ENCODE data around the gene VPS33A. TPM values are rescaled to one million over a fixed set of nuclear protein-coding genes. Genes with fewer than 3 reads are reported as not detected.

VPS33A gene
- total and polyA plus RNA-seq, 2 donors (not counting 1 experiment from before 2014, with no cell fraction given) = 15.4 to 22.3 TPM

DNA sequence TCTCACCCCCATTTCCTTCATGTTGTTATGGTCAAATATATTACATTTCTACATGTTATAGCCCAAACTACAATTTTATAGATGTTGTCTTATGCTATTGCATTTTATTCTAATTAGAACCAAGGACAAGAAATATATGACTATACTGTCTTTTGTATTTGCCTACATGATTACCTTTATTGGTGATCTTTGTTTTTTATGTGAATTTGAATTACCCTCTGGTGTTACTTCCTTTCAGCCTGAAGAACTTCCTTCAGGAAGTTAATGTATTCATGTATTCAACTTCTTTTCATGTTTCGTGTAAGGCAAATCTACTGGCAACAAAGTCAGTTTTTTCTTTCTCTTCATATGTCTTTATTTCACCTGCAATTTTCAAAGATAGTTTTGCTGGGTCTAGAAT, 71.5 kb downstream of the VPS33A start:
- Histone ChIP-seq H3K4me3 (replicated peaks in 1 of 4; ENCODE audit: control extremely low read depth in 1 of 4, insufficient read depth in 1 of 4, low read depth in 3 of 4, low read length in 4 of 4) (no peak overlapping the region), H3K27ac (ENCODE audit: insufficient read depth, low read length) (no peak overlapping the region), H4K20me1 (ENCODE audit: control insufficient read depth, extremely low read depth, insufficient read depth, low read length) (no peaks in the 10 kb centered on the region), H3K4me2 (ENCODE audit: extremely low read depth, insufficient read depth, low read length) (no peak overlapping the region), H3K27me3 (ENCODE audit: control insufficient read depth, insufficient read depth, low read length) (no peaks in the 10 kb centered on the region), H3K36me3 (ENCODE audit: control insufficient read depth, insufficient read depth, low read length) (no peaks in the 10 kb centered on the region), H2AFZ (ENCODE audit: low read length) (no peak overlapping the region), H3K9me3 (ENCODE audit: control insufficient read depth, insufficient read depth, low read depth, low read length) (no peaks in the 10 kb centered on the region), H3K4me1 (ENCODE audit: control insufficient read depth, extremely low read depth, insufficient read depth, low read length) (no peaks in the 10 kb centered on the region), H3K79me2 (ENCODE audit: control insufficient read depth, insufficient read depth, low read length) (no peaks in the 10 kb centered on the region), H3K9ac (ENCODE audit: insufficient read depth, low read length) (no peak overlapping the region)
- DNase-seq (ENCODE audit: low read depth in 2 of 2) = no peak
- TF ChIP-seq EZH2 (IDR thresholded peaks at IDR 0.05; ENCODE audit: low read length, missing control alignments) = no peak
- TF ChIP-seq, protein P1, sequence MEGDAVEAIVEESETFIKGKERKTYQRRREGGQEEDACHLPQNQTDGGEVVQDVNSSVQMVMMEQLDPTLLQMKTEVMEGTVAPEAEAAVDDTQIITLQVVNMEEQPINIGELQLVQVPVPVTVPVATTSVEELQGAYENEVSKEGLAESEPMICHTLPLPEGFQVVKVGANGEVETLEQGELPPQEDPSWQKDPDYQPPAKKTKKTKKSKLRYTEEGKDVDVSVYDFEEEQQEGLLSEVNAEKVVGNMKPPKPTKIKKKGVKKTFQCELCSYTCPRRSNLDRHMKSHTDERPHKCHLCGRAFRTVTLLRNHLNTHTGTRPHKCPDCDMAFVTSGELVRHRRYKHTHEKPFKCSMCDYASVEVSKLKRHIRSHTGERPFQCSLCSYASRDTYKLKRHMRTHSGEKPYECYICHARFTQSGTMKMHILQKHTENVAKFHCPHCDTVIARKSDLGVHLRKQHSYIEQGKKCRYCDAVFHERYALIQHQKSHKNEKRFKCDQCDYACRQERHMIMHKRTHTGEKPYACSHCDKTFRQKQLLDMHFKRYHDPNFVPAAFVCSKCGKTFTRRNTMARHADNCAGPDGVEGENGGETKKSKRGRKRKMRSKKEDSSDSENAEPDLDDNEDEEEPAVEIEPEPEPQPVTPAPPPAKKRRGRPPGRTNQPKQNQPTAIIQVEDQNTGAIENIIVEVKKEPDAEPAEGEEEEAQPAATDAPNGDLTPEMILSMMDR (conservative IDR thresholded peaks at IDR 0.05 in 1 of 2, IDR thresholded peaks at IDR 0.05 in 1 of 2; ENCODE audit: low read depth in 1 of 2, low read length in 2 of 2) = no peak

DNA sequence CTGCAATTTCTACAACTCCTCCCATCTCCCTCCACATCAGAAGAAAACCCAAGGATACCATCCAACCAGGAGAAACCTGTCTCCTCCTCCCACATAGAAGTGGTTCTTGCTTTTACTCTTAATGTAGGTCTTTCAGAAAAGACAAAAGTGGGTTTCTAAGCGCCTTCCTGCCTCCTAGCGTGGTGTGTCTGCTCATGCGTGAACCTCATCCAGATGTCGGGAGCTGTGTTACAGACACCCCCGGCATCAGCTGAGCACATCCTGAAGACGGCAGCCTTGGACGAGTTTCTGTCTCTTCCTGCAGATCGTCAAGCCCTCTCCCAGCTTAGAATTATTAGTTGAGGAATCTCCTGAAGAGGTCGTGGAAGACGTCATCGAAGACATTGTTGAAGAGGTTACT, 73.9 kb downstream of the VPS33A start:
- Histone ChIP-seq H3K36me3 (ENCODE audit: control insufficient read depth, insufficient read depth, low read length) (no peaks in the 10 kb centered on the region), H3K4me3 (replicated peaks in 1 of 4; ENCODE audit: control extremely low read depth in 1 of 4, insufficient read depth in 1 of 4, low read depth in 3 of 4, low read length in 4 of 4) (no peak overlapping the region), H3K4me1 (ENCODE audit: control insufficient read depth, extremely low read depth, insufficient read depth, low read length) (no peaks in the 10 kb centered on the region), H3K9me3 (ENCODE audit: control insufficient read depth, insufficient read depth, low read depth, low read length) (no peaks in the 10 kb centered on the region), H3K27ac (ENCODE audit: insufficient read depth, low read length) (no peak overlapping the region), H3K27me3 (ENCODE audit: control insufficient read depth, insufficient read depth, low read length) (no peaks in the 10 kb centered on the region), H2AFZ (ENCODE audit: low read length) (no peak overlapping the region), H3K9ac (ENCODE audit: insufficient read depth, low read length) (no peak overlapping the region), H3K4me2 (ENCODE audit: extremely low read depth, insufficient read depth, low read length) (no peak overlapping the region), H3K79me2 (ENCODE audit: control insufficient read depth, insufficient read depth, low read length) (no peaks in the 10 kb centered on the region), H4K20me1 (ENCODE audit: control insufficient read depth, extremely low read depth, insufficient read depth, low read length) (no peaks in the 10 kb centered on the region)
- TF ChIP-seq, protein P1 (conservative IDR thresholded peaks at IDR 0.05 in 1 of 2, IDR thresholded peaks at IDR 0.05 in 1 of 2; ENCODE audit: low read depth in 1 of 2, low read length in 2 of 2) = no peak
- TF ChIP-seq EZH2 (IDR thresholded peaks at IDR 0.05; ENCODE audit: low read length, missing control alignments) = no peak
- DNase-seq (ENCODE audit: low read depth in 2 of 2) = no peak

DNA sequence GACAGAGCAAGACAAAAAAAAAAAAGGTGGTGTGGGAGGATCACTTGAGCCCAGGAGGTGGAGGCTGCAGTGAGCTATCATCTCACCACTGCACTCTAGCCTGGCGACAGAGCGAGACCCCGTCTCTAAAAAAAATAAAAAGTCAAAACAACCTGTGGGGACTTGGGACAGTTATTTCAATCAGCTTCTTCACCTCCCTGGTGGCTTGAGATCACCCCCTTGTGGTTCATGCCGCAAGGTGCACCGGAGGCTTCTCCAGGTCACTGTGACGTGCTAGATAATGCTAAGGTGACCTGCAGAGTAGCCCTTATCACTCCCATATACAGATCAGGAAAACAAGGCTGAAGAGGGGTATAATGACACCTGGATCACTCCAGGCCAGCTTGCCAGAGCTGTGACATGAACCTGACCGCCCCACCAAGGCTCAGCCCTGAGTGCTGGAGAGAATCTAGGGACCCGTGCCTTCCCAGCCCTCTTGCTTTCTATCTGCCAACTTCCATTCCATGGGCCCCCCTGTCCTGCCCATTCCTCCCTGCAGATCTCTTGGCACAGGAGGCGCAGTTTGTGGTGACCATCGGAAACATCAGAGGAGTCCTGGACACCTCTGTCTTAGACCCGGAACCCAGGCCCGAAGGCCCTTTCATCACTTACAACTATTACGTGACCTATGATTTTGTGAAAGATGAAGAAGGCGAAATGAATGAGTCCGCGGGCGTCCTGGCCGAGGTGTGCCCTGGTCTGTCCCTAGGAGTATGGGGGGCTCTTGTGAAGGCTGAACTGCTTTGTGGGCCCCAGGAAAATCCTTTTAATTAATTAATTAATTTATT, 75.2 kb downstream of the VPS33A start:
- H3K9me3 ChIP-seq (ENCODE audit: control insufficient read depth, insufficient read depth, low read depth, low read length) = no peaks in the 10 kb centered on the region
- H3K79me2 ChIP-seq (ENCODE audit: control insufficient read depth, insufficient read depth, low read length) = no peaks in the 10 kb centered on the region
- no peak for TF ChIP-seq EZH2 (IDR thresholded peaks at IDR 0.05; ENCODE audit: low read length, missing control alignments)
- TF ChIP-seq, protein P1 (conservative IDR thresholded peaks at IDR 0.05 in 1 of 2, IDR thresholded peaks at IDR 0.05 in 1 of 2; ENCODE audit: low read depth in 1 of 2, low read length in 2 of 2) = peak; percentile 84 to 86
- H3K36me3 ChIP-seq (ENCODE audit: control insufficient read depth, insufficient read depth, low read length) = no peaks in the 10 kb centered on the region
- H4K20me1 ChIP-seq (ENCODE audit: control insufficient read depth, extremely low read depth, insufficient read depth, low read length) = no peaks in the 10 kb centered on the region
- no peak overlapping the region for H3K27ac ChIP-seq (ENCODE audit: insufficient read depth, low read length)
- H3K4me3 ChIP-seq (replicated peaks in 1 of 4; ENCODE audit: control extremely low read depth in 1 of 4, insufficient read depth in 1 of 4, low read depth in 3 of 4, low read length in 4 of 4) = no peak overlapping the region
- H3K4me1 ChIP-seq (ENCODE audit: control insufficient read depth, extremely low read depth, insufficient read depth, low read length) = no peaks in the 10 kb centered on the region
- H3K4me2 ChIP-seq (ENCODE audit: extremely low read depth, insufficient read depth, low read length) = no peak overlapping the region
- no peak overlapping the region for H2AFZ ChIP-seq (ENCODE audit: low read length)
- H3K9ac ChIP-seq (ENCODE audit: insufficient read depth, low read length) = no peak overlapping the region
- H3K27me3 ChIP-seq (ENCODE audit: control insufficient read depth, insufficient read depth, low read length) = no peaks in the 10 kb centered on the region
- DNase-seq (ENCODE audit: low read depth in 2 of 2) = peak; percentile 40 to 61
